WTC11 (cell line): ENCODE results near the gene BMP7.

Experiments used
- CTCF ChIP-seq: fragments of 200-600 bp; IDR thresholded peaks from 2 replicates; pipeline ENCODE4 v1.8.0; 2022; ENCODE audit warnings: antibody characterized with exemption
- ESRRA ChIP-seq: sonication (generic); formaldehyde crosslinking; IDR thresholded peaks from 2 replicates; pipeline ENCODE4 v1.8.1; 2022; ENCODE audit warnings: mild to moderate bottlenecking, missing genetic modification reagents, borderline replicate concordance
- GABPB1 ChIP-seq: sonication (generic); formaldehyde crosslinking; IDR thresholded peaks from 2 replicates; pipeline ENCODE4 v1.8.1; 2023; ENCODE audit warnings: mild to moderate bottlenecking, missing genetic modification reagents
- JUN ChIP-seq: sonication (generic); formaldehyde crosslinking; IDR thresholded peaks from 2 replicates; pipeline ENCODE4 v1.8.0; 2023; ENCODE audit warnings: mild to moderate bottlenecking, missing genetic modification reagents
- SP1 ChIP-seq: sonication (generic); formaldehyde crosslinking; conservative IDR thresholded peaks from 2 replicates; pipeline ENCODE4 v1.8.1; 2022; ENCODE audit warnings: missing genetic modification reagents
- ZNF671 ChIP-seq: fragments of 250-450 bp; sonication (Bioruptor Pico); IDR thresholded peaks from 2 replicates; pipeline ENCODE4 v1.8.0; 2021; ENCODE audit warnings: mild to moderate bottlenecking

GRCh38 chr20:57146155-57146554 lies 120.3 kb downstream of the BMP7 start:
- no peak for TF ChIP-seq ESRRA
- TF ChIP-seq JUN (CRISPR knock-in tag) = no peak
- no peak for TF ChIP-seq GABPB1 (CRISPR knock-in tag)
- no peak for TF ChIP-seq SP1
- TF ChIP-seq ZNF671 (CRISPR knock-in tag) = no peak
- no peak for TF ChIP-seq CTCF
